ENCODE measurements around the gene ADAMTSL1. TPM values are rescaled to one million over a fixed set of nuclear protein-coding genes. Genes with fewer than 3 reads are reported as not detected.

The ADAMTSL1 gene
- total and polyA plus RNA-seq, 2 donors (not counting 3 experiments of a cell fraction or from before 2014, with no cell fraction given): 15.0 to 18.4 TPM

GRCh38 chr9:18893046-18893445, 419.1 kb downstream of the ADAMTSL1 start:
- no peaks in the 10 kb centered on the region for H3K4me1 ChIP-seq (ENCODE audit: control insufficient read depth, extremely low read depth, insufficient read depth, low read length)
- FAIRE-seq: no peak
- dilution Hi-C loops (cut with MboI; ENCODE audit: extremely low pct_ligation_motif_present, low sequenced_read_pairs) (no loop called here), intact Hi-C loops (cut with micrococcal nuclease) (no loop called here)
- no peak overlapping the region for H3K4me3 ChIP-seq (replicated peaks in 1 of 3; ENCODE audit: insufficient read depth in 1 of 3, low read depth in 1 of 3, low read length in 3 of 3)
- H3K27me3 ChIP-seq (ENCODE audit: control insufficient read depth in 2 of 2, insufficient read depth in 2 of 2, low read length in 2 of 2): no peaks in the 10 kb centered on the region
- H3K4me2 ChIP-seq (ENCODE audit: insufficient read depth, low read length): no peak overlapping the region
- DNase-seq (ENCODE audit: low read depth, low spot score): no peak
- H3K36me3 ChIP-seq (ENCODE audit: control insufficient read depth in 2 of 2, extremely low read depth in 1 of 2, insufficient read depth in 2 of 2, low read length in 2 of 2): no peaks in the 10 kb centered on the region
- ChIA-PET POLR2A (no interaction called here), CTCF (no interaction called here)
- TF ChIP-seq JUN (IDR thresholded peaks at IDR 0.05; ENCODE audit: borderline replicate concordance, insufficient read depth, insufficient read length, low read depth): no peak
- TF ChIP-seq, protein P1, sequence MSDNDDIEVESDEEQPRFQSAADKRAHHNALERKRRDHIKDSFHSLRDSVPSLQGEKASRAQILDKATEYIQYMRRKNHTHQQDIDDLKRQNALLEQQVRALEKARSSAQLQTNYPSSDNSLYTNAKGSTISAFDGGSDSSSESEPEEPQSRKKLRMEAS (IDR thresholded peaks at IDR 0.05; ENCODE audit: insufficient read depth, insufficient read length): no peak
- no peak for TF ChIP-seq POLR2AphosphoS5 (IDR thresholded peaks at IDR 0.05; ENCODE audit: insufficient read depth, low read depth, low read length)
- no peak for TF ChIP-seq EZH2 (IDR thresholded peaks at IDR 0.05; ENCODE audit: borderline replicate concordance, low read depth, low read length, severe bottlenecking)
- no peak for TF ChIP-seq GATA2 (IDR thresholded peaks at IDR 0.05; ENCODE audit: insufficient read depth, insufficient read length, low read depth, low read length)
- TF ChIP-seq MYC (IDR thresholded peaks at IDR 0.05; ENCODE audit: low read depth, low read length): no peak
- no peak for TF ChIP-seq CTCF (IDR thresholded peaks at IDR 0.05; ENCODE audit: extremely low read depth in 1 of 2, insufficient read depth in 1 of 2, low read depth in 1 of 2, low read length in 2 of 2)
- no peak for TF ChIP-seq POLR2A (IDR thresholded peaks at IDR 0.05; ENCODE audit: low read depth, low read length)
- no peak for TF ChIP-seq FOS (IDR thresholded peaks at IDR 0.05; ENCODE audit: borderline replicate concordance, insufficient read depth, low read length)
- no peak overlapping the region for H3K27ac ChIP-seq (ENCODE audit: insufficient read depth, low read depth, low read length)
- H3K9me1 ChIP-seq (replicated peaks; ENCODE audit: control insufficient read depth, extremely low read depth, insufficient read depth, low read length): no peaks in the 10 kb centered on the region
- no peaks in the 10 kb centered on the region for H4K20me1 ChIP-seq (replicated peaks; ENCODE audit: control insufficient read depth, extremely low read depth, insufficient read depth, low read length)
- no peaks in the 10 kb centered on the region for H3K9me3 ChIP-seq (replicated peaks; ENCODE audit: control insufficient read depth, insufficient read depth, low read length)
- no TSS peak for BruUV-seq (replicated peaks)
- no peaks in the 10 kb centered on the region for H3K79me2 ChIP-seq (ENCODE audit: control insufficient read depth, insufficient read depth, low read length)
- no peak overlapping the region for H2AFZ ChIP-seq (ENCODE audit: low read depth, low read length)
- H3K9ac ChIP-seq (replicated peaks; ENCODE audit: extremely low read depth, insufficient read depth, low read length): no peak overlapping the region
